ENCODE measurements around the gene SETBP1.

Gene SETBP1

GRCh38 chr18:45109706-45110105, 429.0 kb downstream of the SETBP1 start:
- no peak for DNase-seq (ENCODE audit: low read depth in 2 of 2)

GRCh38 chr18:45110577-45111501, 430.2 kb downstream of the SETBP1 start:
- no peak for DNase-seq (ENCODE audit: low read depth in 2 of 2)

GRCh38 chr18:45111502-45111848, 430.8 kb downstream of the SETBP1 start:
- no peak for DNase-seq (ENCODE audit: low read depth in 2 of 2)

- DNase-seq (ENCODE audit: low read depth in 2 of 2), result no peak
Observed at GRCh38 chr18:45112682-45113081, 432.0 kb downstream of the SETBP1 start.

GRCh38 chr18:45116116-45116515, 435.4 kb downstream of the SETBP1 start:
- no peak for DNase-seq (ENCODE audit: low read depth in 2 of 2)

Measured in stimulated activated CD4-positive, alpha-beta T cell treated with anti-CD3 and anti-CD28 coated beads, Interleukin-1b, Interleukin-23, amount 100 ng/mL, for 4 hours (primary cell).